Amniotic stem cell (primary cell): ENCODE data around the gene MALT1.
"Not testable (repeated sequence)": the region's sequence is repeated elsewhere in the genome, so short reads cannot be mapped to it uniquely, and the experiment has no call there.

Experiments
- DNase-seq: peaks from one replicate; lab custom pipeline; 2025; lab: John Stamatoyannopoulos, UW

Gene MALT1

GRCh38 chr18:58776541-58776940 lies 105.3 kb downstream of the MALT1 start:
- not testable (repeated sequence) for DNase-seq

- no peak for DNase-seq
These were observed 106.2 kb downstream of the MALT1 start for GRCh38 chr18:58777471-58777870.

- no peak for DNase-seq
These were observed 108.3 kb downstream of the MALT1 start for GRCh38 chr18:58779529-58779928.

- DNase-seq = no peak
These were observed 108.8 kb downstream of the MALT1 start for GRCh38 chr18:58780045-58780444.

GRCh38 chr18:58781627-58782194 lies 110.4 kb downstream of the MALT1 start:
- peak; percentile 61 for DNase-seq

- no peak for DNase-seq
These were observed 113.4 kb downstream of the MALT1 start for GRCh38 chr18:58784601-58785137.

GRCh38 chr18:58785171-58785805 lies 114.0 kb downstream of the MALT1 start:
- DNase-seq = no peak

- no peak for DNase-seq
These were observed 114.6 kb downstream of the MALT1 start for GRCh38 chr18:58785870-58786269.

- DNase-seq = no peak
These were observed 116.4 kb downstream of the MALT1 start for GRCh38 chr18:58787536-58788149.

GRCh38 chr18:58788470-58788869 lies 117.2 kb downstream of the MALT1 start:
- DNase-seq = no peak

- DNase-seq = no peak
These were observed 118.0 kb downstream of the MALT1 start for GRCh38 chr18:58788971-58789875.

GRCh38 chr18:58789876-58790240 lies 118.6 kb downstream of the MALT1 start:
- no peak for DNase-seq

GRCh38 chr18:58792086-58792485 lies 120.8 kb downstream of the MALT1 start:
- DNase-seq = no peak

- DNase-seq = no peak
These were observed 122.1 kb downstream of the MALT1 start for GRCh38 chr18:58793361-58793760.

GRCh38 chr18:58796220-58796619 lies 125.0 kb downstream of the MALT1 start:
- DNase-seq = no peak

GRCh38 chr18:58800582-58800981 lies 129.3 kb downstream of the MALT1 start:
- no peak for DNase-seq

GRCh38 chr18:58802959-58803358 lies 131.7 kb downstream of the MALT1 start:
- DNase-seq = no peak

- DNase-seq = no peak
These were observed 132.7 kb downstream of the MALT1 start for GRCh38 chr18:58803978-58804377.
